PC-9 (cell line): Measurements from ENCODE around the gene TSEN34. TPM values are rescaled to one million over a fixed set of nuclear protein-coding genes. Genes with fewer than 3 reads are reported as not detected.

Experiments used
- BruUV-seq: library from RNA; stranded (reverse); fragments of 400-500 nt; replicated peaks from 2 replicates; lab custom pipeline; 2021; lab: Mats Ljungman, UMichigan
- CTCF ChIA-PET: fragments of 300-600 bp; sonication (Branson Sonifier 250); formaldehyde crosslinking; loops from one replicate; lab custom pipeline; 2022; ENCODE audit warnings: antibody characterized with exemption; lab: Charles Lee
- POLR2A ChIA-PET: fragments of 300-600 bp; sonication (Branson Sonifier 250); formaldehyde crosslinking; loops from one replicate; lab custom pipeline; 2022; ENCODE audit warnings: antibody characterized with exemption; ENCODE audit not compliant: unreplicated experiment; lab: Charles Lee
- DNase-seq, 2 experiments: peaks; one replicate each; pipeline versions ENCODE4 v3.0.0 to v3.0.0-alpha.2; 2015 to 2022; ENCODE audit warnings: mixed read lengths in 1 of 2
- H2AFZ ChIP-seq: fragments of 200-600 bp; sonication (generic); 2 replicates; pipeline ENCODE4 v1.8.1; 2017; ENCODE audit warnings: antibody characterized with exemption
- H3F3A ChIP-seq: fragments of 200-600 bp; sonication (generic); 2 replicates; pipeline ENCODE4 v1.8.1; 2017; ENCODE audit warnings: antibody characterized with exemption, mild to moderate bottlenecking, low read depth; ENCODE audit not compliant: insufficient read depth
- H3K27ac ChIP-seq: fragments of 200-600 bp; sonication (generic); 2 replicates; pipeline ENCODE4 v1.6.1; 2016; ENCODE audit warnings: mixed run types
- H3K27me3 ChIP-seq: fragments of 200-600 bp; sonication (generic); 2 replicates; pipeline ENCODE4 v1.6.1; 2016; ENCODE audit warnings: low read depth, mixed run types; ENCODE audit not compliant: insufficient read depth
- H3K36me3 ChIP-seq: fragments of 200-600 bp; sonication (generic); 2 replicates; pipeline ENCODE4 v1.6.1; 2016; ENCODE audit warnings: low read depth, mixed run types
- H3K4me1 ChIP-seq: fragments of 200-600 bp; sonication (generic); replicated peaks from 2 replicates; pipeline ENCODE4 v1.6.1; 2016; ENCODE audit warnings: mixed run types; ENCODE audit not compliant: insufficient read depth
- H3K4me2 ChIP-seq: fragments of 200-600 bp; sonication (generic); 2 replicates; pipeline ENCODE4 v1.6.1; 2017; ENCODE audit warnings: mixed run types
- H3K4me3 ChIP-seq: fragments of 200-600 bp; sonication (generic); 2 replicates; pipeline ENCODE4 v1.6.1; 2016; ENCODE audit warnings: mixed run types
- H3K79me2 ChIP-seq: fragments of 200-600 bp; sonication (generic); 2 replicates; pipeline ENCODE4 v1.6.1; 2017; ENCODE audit warnings: low read depth, mixed run types
- H3K9me2 ChIP-seq: fragments of 200-600 bp; sonication (generic); 2 replicates; pipeline ENCODE4 v1.8.1; 2017; ENCODE audit warnings: mild to moderate bottlenecking; ENCODE audit not compliant: insufficient read depth
- H3K9me3 ChIP-seq: fragments of 200-600 bp; sonication (generic); 2 replicates; pipeline ENCODE4 v1.8.1; 2016; ENCODE audit warnings: low read depth; ENCODE audit not compliant: insufficient read depth
- H4K20me1 ChIP-seq: fragments of 200-600 bp; sonication (generic); 2 replicates; pipeline ENCODE4 v1.8.1; 2017; ENCODE audit not compliant: insufficient read depth
- EZH2 ChIP-seq: fragments of 200-600 bp; sonication (generic); IDR thresholded peaks from 2 replicates; pipeline ENCODE4 v1.8.0; 2017; ENCODE audit warnings: antibody characterized with exemption, low read depth
- intact Hi-C: fragments of 100-400 bp; cut with micrococcal nuclease; formaldehyde crosslinking; loops from one replicate; pipeline ENCODE4 v1.10.0; 2022; ENCODE audit not compliant: unreplicated experiment
- total RNA-seq: library from RNA; stranded (reverse); gene quantifications from 2 replicates; pipeline ENCODE4 v1.2.3, GENCODE V29; 2021
- TF ChIP-seq, protein P1 (sequence below): fragments of 200-600 bp; sonication (generic); conservative IDR thresholded peaks from 2 replicates; pipeline ENCODE4 v1.6.1; 2017; ENCODE audit warnings: mixed run types, antibody characterized with exemption, mild to moderate bottlenecking, moderate library complexity

Gene TSEN34
- total RNA-seq, 1 experiment from 2014 or later, result 134 TPM

DNA sequence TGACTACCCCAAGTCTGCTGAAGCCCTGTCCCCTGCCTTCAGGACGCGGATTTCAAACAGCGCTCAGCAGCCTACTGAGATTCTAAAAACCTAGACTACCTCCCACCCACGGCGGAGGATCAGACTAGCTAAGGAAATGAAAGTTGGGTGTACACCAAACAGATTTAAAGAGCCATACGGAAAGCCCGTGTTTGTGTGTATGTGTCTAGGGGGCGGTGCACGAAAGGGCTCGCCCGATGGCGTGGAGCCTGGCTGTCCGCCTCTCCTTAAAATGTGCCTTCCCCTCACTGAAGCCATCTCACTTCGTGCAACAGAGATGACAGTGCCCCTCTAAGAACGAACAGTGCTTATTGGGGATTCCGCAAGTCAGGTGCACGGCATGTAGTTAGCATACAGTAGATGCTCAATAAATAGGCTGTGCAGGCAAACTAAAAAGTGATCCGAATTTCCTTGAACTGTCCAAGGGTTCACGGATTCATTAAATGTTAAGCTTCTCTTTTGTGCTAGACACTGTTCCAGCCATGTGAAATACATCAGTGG, 32.2 kb upstream of the TSEN34 start:
- peak overlapping the region; percentile 87 for H3K4me2 ChIP-seq
- no peaks in the 10 kb centered on the region for H3K9me2 ChIP-seq
- DNase-seq, result peak in 1 of 2 experiments; percentile 32
- TF ChIP-seq EZH2, result no peak
- TF ChIP-seq, protein P1, sequence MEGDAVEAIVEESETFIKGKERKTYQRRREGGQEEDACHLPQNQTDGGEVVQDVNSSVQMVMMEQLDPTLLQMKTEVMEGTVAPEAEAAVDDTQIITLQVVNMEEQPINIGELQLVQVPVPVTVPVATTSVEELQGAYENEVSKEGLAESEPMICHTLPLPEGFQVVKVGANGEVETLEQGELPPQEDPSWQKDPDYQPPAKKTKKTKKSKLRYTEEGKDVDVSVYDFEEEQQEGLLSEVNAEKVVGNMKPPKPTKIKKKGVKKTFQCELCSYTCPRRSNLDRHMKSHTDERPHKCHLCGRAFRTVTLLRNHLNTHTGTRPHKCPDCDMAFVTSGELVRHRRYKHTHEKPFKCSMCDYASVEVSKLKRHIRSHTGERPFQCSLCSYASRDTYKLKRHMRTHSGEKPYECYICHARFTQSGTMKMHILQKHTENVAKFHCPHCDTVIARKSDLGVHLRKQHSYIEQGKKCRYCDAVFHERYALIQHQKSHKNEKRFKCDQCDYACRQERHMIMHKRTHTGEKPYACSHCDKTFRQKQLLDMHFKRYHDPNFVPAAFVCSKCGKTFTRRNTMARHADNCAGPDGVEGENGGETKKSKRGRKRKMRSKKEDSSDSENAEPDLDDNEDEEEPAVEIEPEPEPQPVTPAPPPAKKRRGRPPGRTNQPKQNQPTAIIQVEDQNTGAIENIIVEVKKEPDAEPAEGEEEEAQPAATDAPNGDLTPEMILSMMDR, result no peak
- peak overlapping the region; percentile 76 for H2AFZ ChIP-seq
- H3K36me3 ChIP-seq, result 0 out of 2 replicates have a peak, but pooled peaks cover 8% of the 10 kb centered on the region
- H3K27ac ChIP-seq, result peak overlapping the region; percentile 57
- intact Hi-C loops, result loop anchor here (1.0 to 2.0 kb wide), 3 partner anchors 22 to 292 kb away; partner anchors contain the start of genes CNOT3 and MYADM
- peak overlapping the region; percentile 66 for H3K4me3 ChIP-seq
- CTCF ChIA-PET, result no interaction called here
- H3K27me3 ChIP-seq, result no peaks in the 10 kb centered on the region
- POLR2A ChIA-PET, result interaction anchor here (0.5 to 2.2 kb wide), 7 partner anchors 13 to 51 kb away, joined by 4 to 28 read pairs (median 5); partner anchors contain the start of genes CNOT3, MBOAT7, PRPF31 and TFPT
- peaks cover 33% of the 10 kb centered on the region for H3K4me1 ChIP-seq
- H3K9me3 ChIP-seq, result no peaks in the 10 kb centered on the region
- TSS peak; percentile 33 for BruUV-seq
- H3F3A ChIP-seq, result peaks cover 61% of the 10 kb centered on the region
- peaks cover 14% of the 10 kb centered on the region for H3K79me2 ChIP-seq
- peaks cover 19% of the 10 kb centered on the region for H4K20me1 ChIP-seq

DNA sequence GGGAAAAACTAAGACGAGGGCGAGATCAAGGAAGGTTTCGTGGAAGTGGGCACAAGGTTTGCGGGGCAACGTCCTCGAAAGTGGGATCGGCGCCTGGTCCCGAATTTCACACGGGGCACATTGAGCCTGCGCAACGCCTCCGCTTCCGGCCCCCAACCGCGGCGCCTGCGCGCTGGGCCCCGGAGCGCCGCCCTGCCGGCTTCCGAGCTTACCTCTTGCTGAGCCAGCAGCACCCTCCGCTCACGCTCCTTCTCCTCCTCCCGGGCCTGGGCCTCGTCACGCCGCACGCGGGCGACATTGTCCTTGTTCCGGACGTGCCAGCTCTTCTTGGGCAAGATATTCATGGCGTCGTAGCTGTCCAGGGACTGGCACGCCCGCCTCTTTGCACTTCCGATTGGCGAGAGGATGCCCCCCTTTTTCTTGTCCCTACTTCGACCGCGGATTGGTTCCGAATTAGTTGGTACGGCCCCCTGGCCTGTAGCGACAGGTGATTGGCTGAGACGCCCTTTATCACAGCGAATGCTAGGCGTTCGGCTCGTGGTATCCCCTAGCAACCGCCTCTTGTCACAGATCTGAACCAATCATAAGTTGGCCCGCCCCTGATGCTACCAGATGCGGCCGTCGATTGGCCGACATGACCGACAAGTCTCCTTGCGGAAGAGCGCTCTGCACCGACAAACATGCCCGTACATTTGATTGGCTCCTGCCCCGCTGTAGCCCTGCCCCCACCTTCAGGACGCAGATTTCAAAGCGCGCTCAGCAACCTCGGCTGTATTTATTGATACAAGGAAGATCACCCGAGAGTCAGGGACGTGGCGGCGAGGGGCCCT, 31.5 kb upstream of the TSEN34 start, which contains the start of gene LENG1:
Gene LENG1, minus strand, starts transcription at position 370 of the 830 bp plus-strand sequence. Its CDS starts 26 bp downstream, at position 344.
- H3K4me3 ChIP-seq, result peak within 1 kb of the TSS; percentile 82
- intact Hi-C loops, result loop anchor here (1.0 to 10.0 kb wide), 4 partner anchors 22 to 305 kb away; partner anchors contain the start of genes CNOT3, LENG9 and MYADM
- H3K9me3 ChIP-seq, result no peaks in the 10 kb centered on the region
- H3K4me2 ChIP-seq, result peak within 1 kb of the TSS; percentile 91
- ChIA-PET CTCF (no interaction called here), POLR2A (interaction anchor here (0.5 to 2.2 kb wide), 8 partner anchors 12 to 291 kb away, joined by 4 to 28 read pairs (median 6); partner anchors contain the start of genes CNOT3, PRPF31 and TFPT)
- BruUV-seq, result no TSS peak
- 0 out of 2 replicates have a peak, but pooled peaks cover 3% of the 10 kb centered on the region for H3K36me3 ChIP-seq
- H3K27ac ChIP-seq, result peak within 1 kb of the TSS; percentile 57
- H3K79me2 ChIP-seq, result peaks cover 14% of the 10 kb centered on the region
- peaks cover 58% of the 10 kb centered on the region for H3F3A ChIP-seq
- H3K27me3 ChIP-seq, result no peaks in the 10 kb centered on the region
- peaks cover 12% of the 10 kb centered on the region for H4K20me1 ChIP-seq
- peak within 1 kb of the TSS; percentile 76 for H2AFZ ChIP-seq
- H3K4me1 ChIP-seq, result peaks cover 33% of the 10 kb centered on the region
- no peaks in the 10 kb centered on the region for H3K9me2 ChIP-seq
- DNase-seq, result peak; percentile 100
- TF ChIP-seq, protein P1, result peak; percentile 53; the same call in 1 of the 2 replicates
- no peak for TF ChIP-seq EZH2
